HG02571 (cell line): ENCODE data around the gene MICU1.
"Not testable (repeated sequence)": the region's sequence is repeated elsewhere in the genome, so short reads cannot be mapped to it uniquely, and the experiment has no call there.

Experiments
- ATAC-seq: cut with Tn5 transposase; IDR thresholded peaks from one replicate; pipeline ENCODE4 v1.9.1; 2021; ENCODE audit warnings: mild to moderate bottlenecking, moderate library complexity; ENCODE audit not compliant: unreplicated experiment

MICU1 gene

DNA sequence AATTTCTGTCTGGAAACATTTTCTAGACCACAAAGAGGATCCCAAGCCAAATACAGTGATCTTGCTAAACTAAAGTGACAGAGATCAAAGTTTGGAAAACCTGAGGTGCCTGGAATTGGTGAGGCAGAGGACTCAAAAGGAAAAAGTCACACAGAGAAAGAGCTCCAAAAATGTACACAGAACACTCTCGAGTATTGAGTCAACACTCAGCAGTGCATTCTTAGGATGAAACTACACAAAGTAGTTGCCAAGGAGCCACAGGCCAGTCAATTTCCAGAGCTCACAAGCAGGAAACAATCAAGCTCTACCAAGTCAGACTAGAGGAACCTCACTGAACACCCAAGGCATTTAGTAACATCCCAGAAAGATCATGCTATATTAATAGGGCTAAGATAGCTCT is 61.3 kb downstream of the MICU1 start:
- ATAC-seq = no peak

- no peak for ATAC-seq
Measured at GRCh38 chr10:72563327-72563932, 62.4 kb downstream of the MICU1 start.

DNA sequence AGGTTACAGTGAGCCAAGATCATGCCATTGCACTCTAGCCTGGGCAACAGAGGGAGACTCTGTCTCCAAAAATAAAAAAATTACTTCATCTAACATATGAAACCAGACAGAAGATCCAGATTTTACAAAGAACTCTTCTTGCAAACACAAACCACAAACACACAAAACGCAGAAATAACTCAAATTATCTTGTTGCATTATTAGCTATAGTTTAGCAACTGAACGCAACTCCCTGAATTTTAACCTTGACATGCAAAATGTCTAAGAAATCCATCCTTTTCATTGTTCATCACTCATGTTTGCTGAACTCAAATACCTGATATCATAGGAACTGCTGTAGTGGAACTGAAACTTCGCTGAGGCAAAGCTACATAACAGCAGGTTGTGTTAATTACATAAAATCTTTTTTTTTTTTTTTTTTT is 64.1 kb downstream of the MICU1 start:
- ATAC-seq = no peak

GRCh38 chr10:72557362-72557761 is 68.5 kb downstream of the MICU1 start:
- ATAC-seq = no peak

GRCh38 chr10:72552857-72553256 is 73.0 kb downstream of the MICU1 start:
- no peak for ATAC-seq

DNA sequence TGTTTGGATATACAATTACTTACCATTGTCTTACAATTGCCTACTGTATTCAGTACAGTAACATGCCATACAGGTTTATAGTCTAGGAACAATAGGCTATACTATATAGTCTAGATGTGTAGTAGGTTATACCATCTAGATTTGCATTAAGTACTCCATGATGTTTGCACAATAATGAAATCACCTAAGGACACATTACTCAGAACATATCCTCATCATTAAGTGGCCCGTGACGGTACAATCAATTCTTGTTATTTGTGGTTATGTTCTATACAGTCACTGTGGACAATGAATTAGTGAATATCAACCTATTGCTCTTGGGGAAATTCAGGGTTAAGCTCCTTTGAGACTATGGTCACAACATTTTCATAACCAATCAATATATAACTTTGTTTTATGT is 75.6 kb downstream of the MICU1 start:
- no peak for ATAC-seq

- no peak for ATAC-seq
Measured at GRCh38 chr10:72545546-72545945, 80.3 kb downstream of the MICU1 start.

DNA sequence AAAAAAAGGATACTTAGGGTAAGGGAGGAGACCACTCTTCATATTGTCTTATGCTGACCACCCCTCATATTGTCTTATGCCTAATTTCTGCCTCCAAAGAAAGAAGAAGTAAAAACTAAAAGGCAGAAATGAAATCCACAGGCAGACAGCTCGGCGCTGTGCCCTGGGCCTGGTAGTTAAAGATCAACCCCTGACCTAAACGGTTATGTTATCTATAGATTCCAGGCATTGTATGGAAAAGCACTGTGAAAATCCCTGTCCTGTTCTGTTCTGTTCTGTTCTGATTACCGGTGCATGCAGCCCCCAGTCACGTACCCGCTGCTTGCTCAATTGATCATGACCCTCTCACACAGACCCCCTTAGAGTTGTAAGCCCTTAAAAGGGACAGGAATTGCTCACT is 82.0 kb downstream of the MICU1 start:
- not testable (repeated sequence) for ATAC-seq

DNA sequence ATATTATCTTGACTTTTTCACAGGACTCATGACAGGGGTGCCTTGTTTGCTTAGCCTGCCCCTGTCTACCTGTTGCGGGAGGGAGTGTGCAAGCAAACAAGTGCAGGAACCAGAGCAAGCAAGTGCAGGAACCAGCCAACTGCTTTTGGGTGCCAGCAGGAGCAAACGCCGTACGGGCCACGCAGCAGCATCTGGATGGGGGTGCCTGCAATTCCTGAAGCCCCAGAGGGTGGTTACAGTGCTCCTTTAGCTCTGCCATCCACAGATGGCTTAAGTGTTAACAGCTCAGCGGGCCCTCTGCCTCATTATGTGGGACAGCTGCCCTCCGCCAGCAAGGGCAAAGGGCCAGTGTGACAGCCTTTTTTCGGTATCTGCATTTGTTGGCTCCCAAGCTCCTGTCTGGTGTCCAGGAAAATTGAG is 83.5 kb downstream of the MICU1 start:
- ATAC-seq = no peak

GRCh38 chr10:72541337-72541736 is 84.5 kb downstream of the MICU1 start:
- ATAC-seq = no peak

DNA sequence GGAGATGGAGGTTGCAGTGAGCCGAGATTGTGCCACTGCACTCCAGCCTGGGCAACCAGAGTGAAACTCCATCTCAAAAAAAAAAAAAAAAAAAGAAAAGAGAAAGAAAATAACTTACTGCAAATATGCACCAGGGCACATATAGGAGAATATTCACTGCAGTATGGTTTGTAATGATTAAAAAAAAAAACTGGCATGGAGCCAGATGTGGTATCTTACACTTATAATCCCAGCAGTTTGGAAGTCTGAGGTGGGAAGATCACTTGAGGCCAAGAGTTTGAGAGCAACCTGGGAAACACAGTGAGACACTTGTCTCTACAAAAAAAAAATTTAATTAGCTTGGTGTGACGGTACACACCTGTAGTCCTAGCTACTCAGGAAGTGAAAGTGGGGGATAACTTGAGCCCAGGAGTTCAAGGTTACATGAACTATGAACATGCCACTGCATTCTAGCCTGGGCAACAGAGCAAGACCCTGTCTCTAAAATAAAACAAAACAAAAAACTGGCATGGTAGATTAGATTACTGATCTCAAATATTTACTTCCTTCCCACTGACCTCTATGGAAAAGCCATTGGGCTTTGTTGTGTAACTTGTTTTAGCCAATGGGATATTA is 85.6 kb downstream of the MICU1 start:
- ATAC-seq = no peak

DNA sequence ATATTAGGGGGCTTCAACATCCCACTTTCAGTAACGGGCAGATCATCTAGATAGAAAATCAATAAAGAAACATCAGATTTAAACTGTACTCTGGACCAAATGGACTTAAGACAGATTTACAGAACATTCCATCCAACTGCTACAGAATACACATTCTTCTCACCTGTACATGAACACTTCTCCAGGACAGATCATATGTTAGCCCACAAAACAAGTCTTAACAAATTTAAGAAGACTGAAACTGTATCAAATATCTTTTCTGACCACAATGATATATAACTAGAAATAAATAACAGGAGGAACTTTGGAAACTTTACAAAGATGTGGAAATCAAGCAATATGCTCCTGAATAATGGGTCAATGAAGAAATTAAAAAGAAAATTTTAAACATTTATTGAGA is 86.7 kb downstream of the MICU1 start:
- ATAC-seq = no peak

DNA sequence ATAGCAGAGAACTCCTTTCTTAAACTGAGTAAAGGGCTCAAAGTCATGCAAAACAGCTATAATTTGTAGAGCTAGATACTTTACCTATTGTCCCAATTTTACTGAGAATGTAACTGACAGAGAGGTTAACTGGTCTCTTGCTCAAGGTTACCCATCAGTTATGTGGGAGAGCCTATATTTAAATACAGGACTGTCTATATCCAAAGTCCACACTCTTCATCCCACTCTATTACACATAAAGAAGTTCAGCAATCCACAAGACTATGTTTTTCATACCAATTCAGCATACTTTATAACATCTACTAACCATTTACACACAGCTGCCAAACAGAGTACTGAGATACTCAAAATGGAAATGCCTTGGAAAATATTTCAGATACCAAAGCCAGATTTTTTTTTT is 100.2 kb downstream of the MICU1 start:
- ATAC-seq = no peak

GRCh38 chr10:72525277-72525676 is 100.6 kb downstream of the MICU1 start:
- ATAC-seq = no peak

- ATAC-seq = no peak
Measured at GRCh38 chr10:72524489-72524888, 101.4 kb downstream of the MICU1 start.

DNA sequence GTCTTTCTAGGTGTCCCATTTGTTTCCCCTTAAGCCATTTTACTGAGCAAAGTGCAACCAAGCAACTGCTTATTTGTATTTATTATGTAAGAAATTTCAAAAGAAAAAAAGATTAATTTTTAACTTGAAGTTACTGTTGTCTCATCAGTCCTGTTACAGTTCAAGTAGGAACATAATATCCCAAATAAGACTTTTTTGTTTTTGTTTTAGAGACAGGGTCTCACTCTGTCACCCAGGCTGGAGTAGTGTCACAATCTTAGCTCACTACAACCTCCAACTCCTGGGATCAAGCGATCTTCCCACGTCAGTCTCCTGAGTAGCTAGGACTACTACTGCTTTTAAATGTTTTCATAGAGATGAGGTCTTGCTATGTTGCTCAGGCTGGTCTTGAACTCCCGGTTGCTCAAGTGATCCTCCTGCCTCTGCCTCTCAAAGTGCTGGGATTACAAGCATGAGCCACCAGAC is 101.9 kb downstream of the MICU1 start:
- no peak for ATAC-seq

- no peak for ATAC-seq
Measured at GRCh38 chr10:72523062-72523461, 102.8 kb downstream of the MICU1 start.

- no peak for ATAC-seq
Measured at GRCh38 chr10:72517244-72517643, 108.6 kb downstream of the MICU1 start.

GRCh38 chr10:72515455-72515854 is 110.4 kb downstream of the MICU1 start:
- no peak for ATAC-seq

DNA sequence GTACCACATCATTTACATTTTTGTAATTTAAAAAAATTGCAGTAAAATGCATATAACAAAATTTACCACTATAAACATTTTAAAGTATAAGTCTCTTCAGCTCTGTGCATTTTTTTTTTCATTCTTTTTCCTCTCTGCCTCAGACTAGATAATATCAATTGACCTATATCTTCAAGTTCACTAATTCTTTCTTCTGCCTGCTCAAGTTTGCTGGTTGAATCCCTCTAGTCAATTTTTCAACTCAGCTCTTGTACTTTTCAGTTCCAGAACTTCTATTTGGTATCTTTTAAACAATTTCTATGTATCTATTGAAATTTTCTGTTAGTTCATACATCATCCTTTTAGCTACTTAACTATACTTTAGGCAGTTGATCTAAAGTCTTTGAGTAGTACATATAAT is 112.0 kb downstream of the MICU1 start:
- ATAC-seq = no peak

DNA sequence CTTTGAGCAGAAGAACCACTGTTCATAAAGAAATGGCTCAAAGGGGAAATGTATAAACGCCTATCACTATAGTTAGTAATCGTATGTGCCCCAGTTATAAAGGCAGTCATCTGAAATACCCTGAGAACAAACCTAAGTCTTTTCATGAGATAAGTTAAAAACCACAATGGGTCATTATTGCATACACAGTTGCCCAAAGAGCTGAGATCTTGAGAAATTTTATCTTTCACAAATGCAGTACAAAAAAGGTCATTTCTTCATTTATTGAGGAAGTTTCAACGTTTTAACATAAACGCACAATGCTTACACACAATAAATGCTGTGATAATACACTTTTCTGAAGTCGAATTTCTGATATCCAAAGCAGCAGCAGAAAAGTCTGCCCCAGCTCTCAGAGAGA is 114.4 kb downstream of the MICU1 start:
- no peak for ATAC-seq

DNA sequence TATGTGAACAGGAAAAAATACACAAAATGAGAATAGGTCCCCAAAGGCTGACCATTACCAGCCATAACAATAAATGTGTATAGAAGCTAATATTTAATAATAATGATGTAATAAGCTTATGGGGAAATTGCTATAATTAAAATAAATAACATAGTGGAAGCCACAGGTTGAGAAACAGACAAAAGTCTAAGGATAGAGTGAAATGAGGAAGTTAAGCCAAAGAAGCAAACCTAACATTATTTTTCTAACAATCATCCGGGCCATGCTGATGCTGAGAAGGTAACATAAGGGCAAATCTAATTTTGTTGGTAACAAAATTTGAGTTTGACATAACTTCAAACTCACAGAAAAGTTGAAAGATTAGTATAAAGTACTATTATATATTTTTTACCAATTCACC is 115.9 kb downstream of the MICU1 start:
- ATAC-seq = no peak
